ENCODE results near the gene EIF4B. TPM values are rescaled to one million over a fixed set of nuclear protein-coding genes. Genes with fewer than 3 reads are reported as not detected.

EIF4B gene, protein sequence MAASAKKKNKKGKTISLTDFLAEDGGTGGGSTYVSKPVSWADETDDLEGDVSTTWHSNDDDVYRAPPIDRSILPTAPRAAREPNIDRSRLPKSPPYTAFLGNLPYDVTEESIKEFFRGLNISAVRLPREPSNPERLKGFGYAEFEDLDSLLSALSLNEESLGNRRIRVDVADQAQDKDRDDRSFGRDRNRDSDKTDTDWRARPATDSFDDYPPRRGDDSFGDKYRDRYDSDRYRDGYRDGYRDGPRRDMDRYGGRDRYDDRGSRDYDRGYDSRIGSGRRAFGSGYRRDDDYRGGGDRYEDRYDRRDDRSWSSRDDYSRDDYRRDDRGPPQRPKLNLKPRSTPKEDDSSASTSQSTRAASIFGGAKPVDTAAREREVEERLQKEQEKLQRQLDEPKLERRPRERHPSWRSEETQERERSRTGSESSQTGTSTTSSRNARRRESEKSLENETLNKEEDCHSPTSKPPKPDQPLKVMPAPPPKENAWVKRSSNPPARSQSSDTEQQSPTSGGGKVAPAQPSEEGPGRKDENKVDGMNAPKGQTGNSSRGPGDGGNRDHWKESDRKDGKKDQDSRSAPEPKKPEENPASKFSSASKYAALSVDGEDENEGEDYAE
- total RNA-seq: 100 to 1,000 TPM; 505 to 537 (median 518) TPM
- 806 TPM for total RNA-seq (2013)

GRCh38 chr12:53005986-53006809 is at the start of gene EIF4B:
EIF4B (plus strand) TSS chr12:53006456; CDS start chr12:53006484, 28 bp downstream.
- Histone ChIP-seq H3K36me3 (ENCODE audit: control insufficient read depth, insufficient read depth, low read length) (peaks cover 6% of the 10 kb centered on the region), H3K27ac (ENCODE audit: low read length) (peak within 1 kb of the TSS; percentile 89), H3K9me3 (ENCODE audit: control insufficient read depth, insufficient read depth, low read length) (no peaks in the 10 kb centered on the region), H3K4me1 (ENCODE audit: control insufficient read depth, insufficient read depth, low read length) (peaks cover 27% of the 10 kb centered on the region), H3K27me3 (ENCODE audit: control insufficient read depth, insufficient read depth, low read length) (no peaks in the 10 kb centered on the region), H3K4me3 (ENCODE audit: low read length) (peak within 1 kb of the TSS; percentile 100)
- Mint-ChIP-seq H3K36me3 (no peaks in the 10 kb centered on the region), H3K9me3 (no peaks in the 10 kb centered on the region), H3K27me3 (ENCODE audit: low read depth in 2 of 2) (no peaks in the 10 kb centered on the region), H3K4me3 (peak within 1 kb of the TSS; percentile 97), H3K4me1 (peaks cover 36% of the 10 kb centered on the region in 2 donors), H3K27ac (peak within 1 kb of the TSS; percentile 97 to 99)
- peak; percentile 89 to 98 (median 91) for ATAC-seq
- TF ChIP-seq, protein P1, sequence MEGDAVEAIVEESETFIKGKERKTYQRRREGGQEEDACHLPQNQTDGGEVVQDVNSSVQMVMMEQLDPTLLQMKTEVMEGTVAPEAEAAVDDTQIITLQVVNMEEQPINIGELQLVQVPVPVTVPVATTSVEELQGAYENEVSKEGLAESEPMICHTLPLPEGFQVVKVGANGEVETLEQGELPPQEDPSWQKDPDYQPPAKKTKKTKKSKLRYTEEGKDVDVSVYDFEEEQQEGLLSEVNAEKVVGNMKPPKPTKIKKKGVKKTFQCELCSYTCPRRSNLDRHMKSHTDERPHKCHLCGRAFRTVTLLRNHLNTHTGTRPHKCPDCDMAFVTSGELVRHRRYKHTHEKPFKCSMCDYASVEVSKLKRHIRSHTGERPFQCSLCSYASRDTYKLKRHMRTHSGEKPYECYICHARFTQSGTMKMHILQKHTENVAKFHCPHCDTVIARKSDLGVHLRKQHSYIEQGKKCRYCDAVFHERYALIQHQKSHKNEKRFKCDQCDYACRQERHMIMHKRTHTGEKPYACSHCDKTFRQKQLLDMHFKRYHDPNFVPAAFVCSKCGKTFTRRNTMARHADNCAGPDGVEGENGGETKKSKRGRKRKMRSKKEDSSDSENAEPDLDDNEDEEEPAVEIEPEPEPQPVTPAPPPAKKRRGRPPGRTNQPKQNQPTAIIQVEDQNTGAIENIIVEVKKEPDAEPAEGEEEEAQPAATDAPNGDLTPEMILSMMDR (IDR thresholded peaks at IDR 0.05): no peak
- WGBS (ENCODE audit: insufficient coverage): under 1% methylated on average over 58 of the region's 64 CpGs
- DNase-seq: peak; percentile 97 to 100
- intact Hi-C loops (cut with micrococcal nuclease): loop anchor here (5.0 kb wide), 1 partner anchor 41 kb away; no protein-coding TSS in a partner anchor

DNA sequence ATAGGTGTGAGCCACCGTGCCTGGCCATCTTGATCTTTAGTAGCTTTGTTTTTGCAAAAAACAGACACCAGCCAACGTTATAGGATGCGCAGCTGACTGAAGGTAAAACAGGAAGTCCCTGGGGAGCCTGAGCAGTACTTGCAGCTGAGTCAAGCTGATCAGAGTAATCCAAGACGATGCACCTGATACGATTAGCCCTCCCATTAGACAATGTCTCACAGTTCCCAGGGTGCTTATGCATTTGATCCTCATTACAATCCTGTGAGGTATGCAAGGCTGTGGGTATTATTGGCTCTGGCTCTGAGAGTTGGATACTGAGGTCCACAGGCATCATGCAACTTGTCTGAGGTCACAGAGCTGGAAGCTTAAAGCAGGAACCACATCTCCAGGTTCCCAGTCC is 49.3 kb upstream of the EIF4B start:
- no peaks in the 10 kb centered on the region for H3K9me3 Mint-ChIP-seq
- DNase-seq: peak in 1 of 2 donors; percentile 26
- H3K36me3 Mint-ChIP-seq: no peaks in the 10 kb centered on the region
- H3K4me1 Mint-ChIP-seq: no peaks in the 10 kb centered on the region
- Histone ChIP-seq H3K4me1 (ENCODE audit: control insufficient read depth, insufficient read depth, low read length) (no peaks in the 10 kb centered on the region), H3K36me3 (ENCODE audit: control insufficient read depth, insufficient read depth, low read length) (no peaks in the 10 kb centered on the region), H3K27ac (ENCODE audit: low read length) (no peak overlapping the region), H3K4me3 (ENCODE audit: low read length) (no peak overlapping the region), H3K9me3 (ENCODE audit: control insufficient read depth, insufficient read depth, low read length) (no peaks in the 10 kb centered on the region), H3K27me3 (ENCODE audit: control insufficient read depth, insufficient read depth, low read length) (no peaks in the 10 kb centered on the region)
- TF ChIP-seq, protein P1 (IDR thresholded peaks at IDR 0.05): no peak
- no peak overlapping the region for H3K4me3 Mint-ChIP-seq
- intact Hi-C loops (cut with micrococcal nuclease): no loop called here
- 34% methylated on average over 5 of the region's 5 CpGs for WGBS (ENCODE audit: insufficient coverage)
- H3K27me3 Mint-ChIP-seq (ENCODE audit: low read depth in 2 of 2): peaks cover 0 to 4% of the 10 kb centered on the region in 2 donors
- ATAC-seq: no peak
- H3K27ac Mint-ChIP-seq: no peak overlapping the region

GRCh38 chr12:52964556-52965336 is 41.5 kb upstream of the EIF4B start:
- Mint-ChIP-seq H3K4me1 (no peaks in the 10 kb centered on the region), H3K27ac (no peak overlapping the region)
- TF ChIP-seq, protein P1 (IDR thresholded peaks at IDR 0.05): no peak

More at GRCh38 chr12:52964556-52965336, 41.5 kb upstream of the EIF4B start:
- intact Hi-C loops (cut with micrococcal nuclease): no loop called here
- Histone ChIP-seq H3K27me3 (ENCODE audit: control insufficient read depth, insufficient read depth, low read length) (peaks cover 9% of the 10 kb centered on the region), H3K4me3 (ENCODE audit: low read length) (no peak overlapping the region), H3K4me1 (ENCODE audit: control insufficient read depth, insufficient read depth, low read length) (no peaks in the 10 kb centered on the region), H3K9me3 (ENCODE audit: control insufficient read depth, insufficient read depth, low read length) (no peaks in the 10 kb centered on the region), H3K27ac (ENCODE audit: low read length) (no peak overlapping the region), H3K36me3 (ENCODE audit: control insufficient read depth, insufficient read depth, low read length) (no peaks in the 10 kb centered on the region)
- H3K4me3 Mint-ChIP-seq: no peak overlapping the region
- H3K27me3 Mint-ChIP-seq (ENCODE audit: low read depth in 2 of 2): peaks cover 19 to 21% of the 10 kb centered on the region in 2 donors
- 77% methylated on average over 19 of the region's 19 CpGs for WGBS (ENCODE audit: insufficient coverage)
- no peaks in the 10 kb centered on the region for H3K36me3 Mint-ChIP-seq
- ATAC-seq (no peak), DNase-seq (no peak)
- H3K9me3 Mint-ChIP-seq: no peaks in the 10 kb centered on the region

Measured in natural killer cell (primary cell).